Left ventricle myocardium inferior (tissue), 1 donor: ENCODE measurements around the gene EMX1. TPM values are rescaled to one million over a fixed set of nuclear protein-coding genes. Genes with fewer than 3 reads are reported as not detected.

Experiments
- DNase-seq: peaks from one replicate; pipeline ENCODE4 v3.0.0-alpha.2; 2020
- H3K27ac ChIP-seq: fragments of 200-600 bp; replicated peaks from 2 replicates; pipeline ENCODE4 v1.8.0; 2021
- H3K27me3 ChIP-seq: fragments of 200-600 bp; 2 replicates; pipeline ENCODE4 v1.8.0; 2021; ENCODE audit warnings: low read depth
- H3K36me3 ChIP-seq: fragments of 200-600 bp; 2 replicates; pipeline ENCODE4 v1.8.0; 2021
- H3K4me1 ChIP-seq: fragments of 200-600 bp; 2 replicates; pipeline ENCODE4 v1.8.0; 2021
- H3K4me3 ChIP-seq: fragments of 200-600 bp; 2 replicates; pipeline ENCODE4 v1.8.0; 2021; ENCODE audit warnings: mild to moderate bottlenecking, moderate library complexity
- H3K9me3 ChIP-seq: fragments of 200-600 bp; replicated peaks from 2 replicates; pipeline ENCODE4 v1.8.0; 2021
- CTCF ChIP-seq: fragments of 200-600 bp; IDR thresholded peaks from 2 replicates; pipeline ENCODE4 v1.8.0; 2021; ENCODE audit warnings: antibody characterized with exemption, mild to moderate bottlenecking, borderline replicate concordance
- intact Hi-C: fragments of 100-400 bp; cut with micrococcal nuclease; formaldehyde crosslinking; loops from one replicate; pipeline ENCODE4 v1.11.0; 2022
- total RNA-seq: library from RNA; stranded (reverse); fragmentation: NEBNext Ultra II Directional; extraction: Animal tissue kit (Norgen Biotek cat#: 25700); gene quantifications from one replicate; pipeline ENCODE4 v1.2.1, GENCODE V29; 2021
- donor health status: DM: no; HTN: yes; CAD: no; lungs with severe emphysema.

EMX1 gene
- total RNA-seq, 1 donor from 2014 or later: not detected

DNA sequence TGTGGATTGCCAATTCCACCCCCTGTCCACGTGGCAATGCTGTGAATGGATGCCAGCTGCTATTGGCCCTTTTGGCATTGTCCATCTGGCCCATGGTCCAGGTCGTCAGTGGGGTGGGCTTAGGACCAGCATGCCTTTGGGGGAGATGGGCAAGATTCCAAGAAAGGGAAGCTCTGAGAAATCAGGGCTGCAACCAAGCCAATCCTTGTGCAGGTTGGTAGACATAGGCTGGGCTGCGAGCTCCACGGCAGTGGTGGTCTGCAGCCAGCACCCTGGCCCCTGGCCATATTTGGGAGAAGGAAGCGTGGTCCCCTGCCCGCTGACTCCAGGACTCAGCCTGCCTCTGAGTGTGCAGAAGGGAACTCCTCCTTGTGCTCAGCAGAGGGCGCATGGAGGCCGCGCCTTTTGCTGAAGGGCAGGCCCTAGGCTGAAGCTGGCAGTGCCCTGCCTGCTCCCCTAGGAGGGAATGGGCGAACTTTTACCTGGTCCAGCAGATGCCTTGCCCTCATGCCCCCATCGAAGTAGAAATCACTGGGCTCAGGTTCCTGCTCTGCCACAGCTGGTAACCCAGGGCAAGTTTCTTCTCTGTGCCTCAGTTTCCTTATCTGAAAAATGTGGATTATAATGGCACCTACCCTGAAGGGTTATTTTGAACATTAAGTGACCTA lies 24.7 kb upstream of the EMX1 start:
- intact Hi-C loops: loop anchor here (5.0 to 10.0 kb wide), 2 partner anchors 82 to 270 kb away; no protein-coding TSS in a partner anchor
- peak; percentile 64 for DNase-seq
- H3K9me3 ChIP-seq: no peaks in the 10 kb centered on the region
- H3K4me3 ChIP-seq: no peak overlapping the region
- H3K36me3 ChIP-seq: peaks cover 22% of the 10 kb centered on the region
- TF ChIP-seq CTCF: peak; percentile 81
- H3K27me3 ChIP-seq: peaks cover 36% of the 10 kb centered on the region
- H3K4me1 ChIP-seq: peaks cover 45% of the 10 kb centered on the region
- H3K27ac ChIP-seq: no peak overlapping the region

GRCh38 chr2:72893594-72894319 lies 23.6 kb upstream of the EMX1 start:
- Histone ChIP-seq H3K27me3 (peaks cover 47% of the 10 kb centered on the region), H3K27ac (no peak overlapping the region), H3K4me1 (peaks cover 34% of the 10 kb centered on the region), H3K9me3 (no peaks in the 10 kb centered on the region), H3K4me3 (no peak overlapping the region), H3K36me3 (peaks cover 22% of the 10 kb centered on the region)
- TF ChIP-seq CTCF: peak; percentile 72
- peak; percentile 36 for DNase-seq
- intact Hi-C loops: loop anchor here (5.0 to 10.0 kb wide), 2 partner anchors 81 to 269 kb away; no protein-coding TSS in a partner anchor

GRCh38 chr2:72894514-72894913 lies 22.8 kb upstream of the EMX1 start:
- TF ChIP-seq CTCF: no peak
- intact Hi-C loops: loop anchor here (5.0 to 10.0 kb wide), 2 partner anchors 80 to 268 kb away; no protein-coding TSS in a partner anchor
- Histone ChIP-seq H3K4me1 (peaks cover 26% of the 10 kb centered on the region), H3K9me3 (no peaks in the 10 kb centered on the region), H3K36me3 (peaks cover 22% of the 10 kb centered on the region), H3K4me3 (no peak overlapping the region), H3K27ac (no peak overlapping the region), H3K27me3 (peaks cover 54% of the 10 kb centered on the region)
- no peak for DNase-seq

GRCh38 chr2:72895154-72895553 lies 22.2 kb upstream of the EMX1 start:
- H3K4me1 ChIP-seq: peaks cover 20% of the 10 kb centered on the region
- H3K9me3 ChIP-seq: no peaks in the 10 kb centered on the region
- no peak overlapping the region for H3K4me3 ChIP-seq
- DNase-seq: no peak
- no peak for TF ChIP-seq CTCF
- H3K27ac ChIP-seq: no peak overlapping the region
- peaks cover 60% of the 10 kb centered on the region for H3K27me3 ChIP-seq
- intact Hi-C loops: loop anchor here (10.0 kb wide), 1 partner anchor 80 kb away; no protein-coding TSS in a partner anchor
- peaks cover 18% of the 10 kb centered on the region for H3K36me3 ChIP-seq

DNA sequence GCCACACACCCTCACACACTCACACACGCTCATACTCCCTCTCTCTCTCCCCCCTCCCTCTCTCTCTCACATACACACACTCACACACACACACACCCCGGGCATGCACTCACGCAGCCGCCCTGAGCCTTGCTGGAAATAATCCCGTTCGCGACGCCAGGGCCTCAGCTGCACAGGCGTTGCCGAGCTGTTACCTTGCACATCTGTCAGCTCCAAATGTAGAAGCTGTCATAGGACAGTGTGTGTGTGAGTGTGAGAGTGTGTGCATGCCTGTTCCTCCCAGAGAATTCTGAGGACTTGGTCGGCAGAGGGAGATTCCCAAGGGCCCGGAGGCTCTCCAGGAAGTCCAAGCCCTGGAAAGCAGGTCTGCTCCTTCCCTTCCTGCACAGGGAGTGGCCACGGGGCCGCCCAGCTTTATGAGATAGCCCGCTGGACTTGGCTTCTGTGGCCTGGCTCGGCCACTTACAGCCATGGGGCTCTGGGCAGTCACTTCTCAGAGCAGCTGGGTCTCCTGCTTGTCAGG lies 21.5 kb upstream of the EMX1 start:
- no peak overlapping the region for H3K27ac ChIP-seq
- no peaks in the 10 kb centered on the region for H3K9me3 ChIP-seq
- H3K4me3 ChIP-seq: peak overlapping the region; percentile 34
- DNase-seq: no peak
- peaks cover 67% of the 10 kb centered on the region for H3K27me3 ChIP-seq
- intact Hi-C loops: loop anchor here (10.0 kb wide), 1 partner anchor 79 kb away; no protein-coding TSS in a partner anchor
- peaks cover 19% of the 10 kb centered on the region for H3K4me1 ChIP-seq
- H3K36me3 ChIP-seq: peaks cover 13% of the 10 kb centered on the region
- TF ChIP-seq CTCF: no peak
